HepG2 (cell line): ENCODE results near the gene CEBPA. TPM values are rescaled to one million over a fixed set of nuclear protein-coding genes. Genes with fewer than 3 reads are reported as not detected.

Experiments
- ATAC-seq: fragments of 200-7000 bp; cut with Tn5 transposase; 3 replicates; pipeline ENCODE4 v1.9.1; 2020; ENCODE audit warnings: mild to moderate bottlenecking, moderate library complexity
- BruUV-seq: library from RNA; stranded (reverse); fragments of 400-500 nt; replicated peaks from 2 replicates; lab custom pipeline; 2021; lab: Mats Ljungman, UMichigan
- CTCF ChIA-PET: fragments of 300-600 bp; formaldehyde crosslinking; extraction: SDS; loops from one replicate; lab custom pipeline; 2021; ENCODE audit warnings: low total read pairs, inconsistent platforms, low intra/inter-chr PET ratio; lab: Yijun Ruan, JAX
- POLR2A ChIA-PET: fragments of 350-600 bp; sonication (Branson Sonifier 250); formaldehyde crosslinking; loops from one replicate; lab custom pipeline; 2020; ENCODE audit warnings: antibody characterized with exemption, inconsistent platforms; lab: Yijun Ruan, JAX
- DNase-seq: peaks from one replicate; pipeline ENCODE4 v3.0.0-alpha.2; 2015; ENCODE audit warnings: low spot score
- FAIRE-seq: peaks from 3 replicates; lab custom pipeline; 2011; peaks lifted over from hg19 to GRCh38; lab: Jason Lieb, UNC
- H2AFZ ChIP-seq: one replicate; pipeline ENCODE4 v1.6.1; 2011; ENCODE audit warnings: low read length, inconsistent platforms
- H3K27ac ChIP-seq: fragments of 300-600 bp; 3 replicates; pipeline ENCODE4 v1.8.0; 2011; ENCODE audit warnings: mixed run types, mild to moderate bottlenecking, mixed read lengths, low read length, inconsistent platforms; ENCODE audit not compliant: insufficient read depth; ENCODE audit errors: extremely low read length
- H3K27me3 ChIP-seq, 2 experiments: fragments of 200-600 bp in 1 of 2; 2 replicates in 1 of 2; 3 replicates in 1 of 2; pipeline versions ENCODE4 v1.6.0 to v1.8.0; 2011; ENCODE audit warnings: low read length in 2 of 2, mild to moderate bottlenecking in 2 of 2, moderate library complexity in 2 of 2, inconsistent platforms in 1 of 2; ENCODE audit not compliant: insufficient read depth in 2 of 2, control insufficient read depth in 1 of 2
- H3K36me3 ChIP-seq, 2 experiments: fragments of 200-600 bp in 1 of 2; replicated peaks in 1 of 2; 2 replicates in 1 of 2; 3 replicates in 1 of 2; pipeline versions ENCODE4 v1.5.1 to v1.8.0; 2011; ENCODE audit warnings: low read length in 2 of 2, inconsistent platforms in 1 of 2; ENCODE audit not compliant: insufficient read depth in 2 of 2, control insufficient read depth in 1 of 2
- H3K4me1 ChIP-seq: 2 replicates; pipeline ENCODE4 v1.5.1; 2012; ENCODE audit warnings: low read length, inconsistent platforms; ENCODE audit not compliant: insufficient read depth
- H3K4me2 ChIP-seq: 2 replicates; pipeline ENCODE4 v1.6.0; 2011; ENCODE audit warnings: low read depth, low read length, inconsistent platforms
- H3K4me3 ChIP-seq, 3 experiments: fragments of 200-600 bp in 1 of 3; sonication (generic), shearing (Covaris generic) in 1 of 3; replicated peaks in 1 of 3; 2 replicates each; pipeline ENCODE4 v1.5.1; 2011 to 2016; ENCODE audit warnings: low read length in 3 of 3, inconsistent platforms in 2 of 3, low read depth in 2 of 3, mild to moderate bottlenecking in 2 of 3, control low read depth in 1 of 3, mixed read lengths in 1 of 3; ENCODE audit not compliant: insufficient read depth in 1 of 3
- H3K79me2 ChIP-seq: one replicate; pipeline ENCODE4 v1.6.1; 2011; ENCODE audit warnings: low read length, inconsistent platforms; ENCODE audit not compliant: insufficient read depth
- H3K9ac ChIP-seq: 2 replicates; pipeline ENCODE4 v1.6.0; 2011; ENCODE audit warnings: mild to moderate bottlenecking, low read depth, low read length, inconsistent platforms; ENCODE audit not compliant: insufficient read depth
- H3K9me3 ChIP-seq: 2 replicates; pipeline ENCODE4 v1.5.1; 2012; ENCODE audit warnings: mild to moderate bottlenecking, low read length
- H4K20me1 ChIP-seq: 2 replicates; pipeline ENCODE4 v1.6.0; 2011; ENCODE audit warnings: inconsistent platforms, mild to moderate bottlenecking, low read length, moderate library complexity; ENCODE audit not compliant: insufficient read depth
- CBX1 ChIP-seq: IDR thresholded peaks from one replicate; pipeline ENCODE4 v1.6.1; 2016; ENCODE audit warnings: antibody characterized with exemption, low read depth
- GLI4 ChIP-seq: sonication (generic); formaldehyde crosslinking; IDR thresholded peaks from 2 replicates; pipeline ENCODE4 v1.5.1; 2020; ENCODE audit warnings: missing genetic modification reagents, mild to moderate bottlenecking, moderate library complexity, borderline replicate concordance
- HES4 ChIP-seq: sonication (generic); formaldehyde crosslinking; IDR thresholded peaks from 2 replicates; pipeline ENCODE4 v1.9.0; 2021; ENCODE audit warnings: mild to moderate bottlenecking, missing genetic modification reagents, borderline replicate concordance
- MXD4 ChIP-seq: IDR thresholded peaks from 2 replicates; pipeline ENCODE4 v1.6.1; 2016; ENCODE audit warnings: mild to moderate bottlenecking, missing biosample characterization, missing genetic modification reagents
- NCOR1 ChIP-seq: fragments of 200-600 bp; sonication (generic); IDR thresholded peaks from 2 replicates; pipeline ENCODE4 v1.7.0; 2017; ENCODE audit warnings: antibody characterized with exemption, low read length, borderline replicate concordance
- NKX3-1 ChIP-seq: sonication (generic); formaldehyde crosslinking; IDR thresholded peaks from 2 replicates; pipeline ENCODE4 v1.5.0; 2020; ENCODE audit warnings: missing genetic modification reagents
- NR1H2 ChIP-seq: sonication (generic); formaldehyde crosslinking; IDR thresholded peaks from 2 replicates; pipeline ENCODE4 v1.8.1; 2022; ENCODE audit warnings: low read depth, missing genetic modification reagents, borderline replicate concordance
- PAWR ChIP-seq: sonication (generic); formaldehyde crosslinking; IDR thresholded peaks from 2 replicates; pipeline ENCODE4 v1.4.0; 2020; ENCODE audit warnings: missing genetic modification reagents, mild to moderate bottlenecking, borderline replicate concordance
- PPARG ChIP-seq: conservative IDR thresholded peaks from 2 replicates; pipeline ENCODE4 v1.6.1; 2016; ENCODE audit warnings: missing biosample characterization, missing genetic modification reagents
- RFX3 ChIP-seq: IDR thresholded peaks from 2 replicates; pipeline ENCODE4 v1.6.1; 2016; ENCODE audit warnings: missing biosample characterization, missing genetic modification reagents
- SRSF4 ChIP-seq: fragments of 200-400 bp; formaldehyde crosslinking; IDR thresholded peaks from one replicate; pipeline ENCODE4 v1.6.1; 2018; ENCODE audit warnings: mild to moderate bottlenecking, low read depth, low read length, moderate library complexity; ENCODE audit not compliant: poor library complexity, severe bottlenecking
- ZNF180 ChIP-seq: sonication (generic); formaldehyde crosslinking; IDR thresholded peaks from 2 replicates; pipeline ENCODE4 v1.4.0; 2020; ENCODE audit warnings: low read depth, missing genetic modification reagents, borderline replicate concordance
- ZNF235 ChIP-seq: sonication (generic); formaldehyde crosslinking; IDR thresholded peaks from 2 replicates; pipeline ENCODE4 v1.8.1; 2023; ENCODE audit warnings: mild to moderate bottlenecking, missing genetic modification reagents, borderline replicate concordance
- ZNF530 ChIP-seq: sonication (generic); formaldehyde crosslinking; IDR thresholded peaks from 2 replicates; pipeline ENCODE4 v1.5.0; 2020; ENCODE audit warnings: low read depth, mild to moderate bottlenecking, missing genetic modification reagents
- ZNF562 ChIP-seq: sonication (generic); formaldehyde crosslinking; IDR thresholded peaks from 2 replicates; pipeline ENCODE4 v1.8.0; 2022; ENCODE audit warnings: missing genetic modification reagents, borderline replicate concordance
- ZNF674 ChIP-seq: sonication (generic); formaldehyde crosslinking; IDR thresholded peaks from 2 replicates; pipeline ENCODE4 v1.5.0; 2020; ENCODE audit warnings: low read depth, mild to moderate bottlenecking, missing genetic modification reagents
- ZNF891 ChIP-seq: sonication (generic); formaldehyde crosslinking; IDR thresholded peaks from 2 replicates; pipeline ENCODE4 v1.5.0; 2020; ENCODE audit warnings: mild to moderate bottlenecking, missing genetic modification reagents
- WGBS: methylation state at CpG from one replicate; pipeline ENCODE4 v1.1.6; 2017; ENCODE audit warnings: low lambda C conversion rate; 5-methylcytosine and 5-hydroxymethylcytosine counted together
- in situ Hi-C: cut with HindIII; loops from 2 replicates; pipeline ENCODE4 v1.10.0; 2017; ENCODE audit warnings: low pct_unique_long_range_greater_than_20kb; ENCODE audit not compliant: extremely low pct_ligation_motif_present
- intact Hi-C: fragments of 100-400 bp; cut with micrococcal nuclease; formaldehyde crosslinking; loops from one replicate; pipeline ENCODE4 v1.10.0; 2022; ENCODE audit not compliant: unreplicated experiment
- polyA plus RNA-seq, 8 experiments: library from polyadenylated mRNA; depleted of rRNA in 3 of 8; stranded (reverse) in 7 of 8; unstranded in 1 of 8; fragments of >200 nt; fragmentation: Illumina TruSeq in 4 of 8; extraction: Trizol in 4 of 8; gene quantifications; 2 replicates each; pipeline versions ENCODE4 v1.2.1 to v1.2.3, GENCODE V29; 2011 to 2016; ENCODE audit warnings: low read depth in 4 of 8, missing spikeins in 1 of 8, mixed read lengths in 1 of 8; ENCODE audit not compliant: insufficient read depth in 1 of 8
- total RNA-seq, 5 experiments: library from RNA; depleted of rRNA; stranded (reverse); fragments of >200 nt; fragmentation: Illumina TruSeq; extraction: Trizol; gene quantifications; 2 replicates each; pipeline ENCODE4 v1.2.3, GENCODE V29; 2016; ENCODE audit warnings: low read depth in 1 of 5
- TF ChIP-seq, protein P1 (sequence below): IDR thresholded peaks from 2 replicates; pipeline ENCODE4 v1.6.1; 2016; ENCODE audit warnings: low read depth, missing genetic modification reagents, missing compliant biosample characterization
- TF ChIP-seq, protein P2 (sequence below): sonication (generic); formaldehyde crosslinking; IDR thresholded peaks from 2 replicates; pipeline ENCODE4 v1.8.1; 2023; ENCODE audit warnings: missing genetic modification reagents, mild to moderate bottlenecking, borderline replicate concordance

CEBPA gene
- total and polyA plus RNA-seq, 2 of the 13 experiments (the other 11 are each of a cell fraction or from before 2014, with no cell fraction given): 24.8 to 103 TPM

DNA sequence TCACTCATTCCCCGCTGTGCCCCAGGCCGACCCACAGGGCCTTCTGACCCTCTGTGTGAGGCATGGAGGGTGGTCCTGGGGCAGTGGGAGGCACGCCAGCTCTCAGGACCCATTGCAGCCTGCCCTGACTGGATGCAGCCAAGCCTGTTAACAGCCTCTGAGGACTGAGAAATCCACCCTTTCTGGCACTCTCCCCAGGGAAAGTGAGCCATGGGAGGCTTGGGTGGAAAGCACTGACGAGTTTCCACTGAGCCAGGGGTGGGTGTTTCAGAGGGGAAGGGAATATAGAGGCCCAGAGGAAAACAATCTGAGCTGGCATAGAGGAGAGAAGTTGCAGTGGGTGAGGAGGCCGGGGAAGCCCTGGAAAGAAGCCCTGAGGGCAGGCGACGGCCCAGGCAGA, 46.1 kb downstream of the CEBPA start:
- no peak for DNase-seq
- Histone ChIP-seq H3K27ac (no peak overlapping the region), H3K27me3 (peaks cover 9 to 30% of the 10 kb centered on the region in 2 experiments; a peak in 4 of 5 replicates), H3K79me2 (no peaks in the 10 kb centered on the region), H3K4me1 (peaks cover 44% of the 10 kb centered on the region), H3K9me3 (peaks cover 5% of the 10 kb centered on the region), H3K36me3 (no peaks in the 10 kb centered on the region), H2AFZ (no peak overlapping the region), H4K20me1 (no peaks in the 10 kb centered on the region), H3K9ac (no peak overlapping the region), H3K4me3 (no peak overlapping the region), H3K4me2 (no peak overlapping the region)
- no peak for FAIRE-seq
- no peak for TF ChIP-seq CBX1
- no peak for TF ChIP-seq PAWR (CRISPR knock-in tag)
- TF ChIP-seq HES4 (CRISPR knock-in tag): no peak
- no peak for TF ChIP-seq NKX3-1 (CRISPR knock-in tag)
- TF ChIP-seq MXD4 (CRISPR knock-in tag): no peak
- TF ChIP-seq ZNF562 (CRISPR knock-in tag): no peak
- TF ChIP-seq NR1H2 (CRISPR knock-in tag): no peak
- no peak for TF ChIP-seq SRSF4
- no peak for TF ChIP-seq ZNF674 (CRISPR knock-in tag)
- TF ChIP-seq GLI4 (CRISPR knock-in tag): no peak
- no peak for TF ChIP-seq ZNF530 (CRISPR knock-in tag)
- no peak for TF ChIP-seq NCOR1
- TF ChIP-seq RFX3 (CRISPR knock-in tag): no peak
- TF ChIP-seq, protein P1, sequence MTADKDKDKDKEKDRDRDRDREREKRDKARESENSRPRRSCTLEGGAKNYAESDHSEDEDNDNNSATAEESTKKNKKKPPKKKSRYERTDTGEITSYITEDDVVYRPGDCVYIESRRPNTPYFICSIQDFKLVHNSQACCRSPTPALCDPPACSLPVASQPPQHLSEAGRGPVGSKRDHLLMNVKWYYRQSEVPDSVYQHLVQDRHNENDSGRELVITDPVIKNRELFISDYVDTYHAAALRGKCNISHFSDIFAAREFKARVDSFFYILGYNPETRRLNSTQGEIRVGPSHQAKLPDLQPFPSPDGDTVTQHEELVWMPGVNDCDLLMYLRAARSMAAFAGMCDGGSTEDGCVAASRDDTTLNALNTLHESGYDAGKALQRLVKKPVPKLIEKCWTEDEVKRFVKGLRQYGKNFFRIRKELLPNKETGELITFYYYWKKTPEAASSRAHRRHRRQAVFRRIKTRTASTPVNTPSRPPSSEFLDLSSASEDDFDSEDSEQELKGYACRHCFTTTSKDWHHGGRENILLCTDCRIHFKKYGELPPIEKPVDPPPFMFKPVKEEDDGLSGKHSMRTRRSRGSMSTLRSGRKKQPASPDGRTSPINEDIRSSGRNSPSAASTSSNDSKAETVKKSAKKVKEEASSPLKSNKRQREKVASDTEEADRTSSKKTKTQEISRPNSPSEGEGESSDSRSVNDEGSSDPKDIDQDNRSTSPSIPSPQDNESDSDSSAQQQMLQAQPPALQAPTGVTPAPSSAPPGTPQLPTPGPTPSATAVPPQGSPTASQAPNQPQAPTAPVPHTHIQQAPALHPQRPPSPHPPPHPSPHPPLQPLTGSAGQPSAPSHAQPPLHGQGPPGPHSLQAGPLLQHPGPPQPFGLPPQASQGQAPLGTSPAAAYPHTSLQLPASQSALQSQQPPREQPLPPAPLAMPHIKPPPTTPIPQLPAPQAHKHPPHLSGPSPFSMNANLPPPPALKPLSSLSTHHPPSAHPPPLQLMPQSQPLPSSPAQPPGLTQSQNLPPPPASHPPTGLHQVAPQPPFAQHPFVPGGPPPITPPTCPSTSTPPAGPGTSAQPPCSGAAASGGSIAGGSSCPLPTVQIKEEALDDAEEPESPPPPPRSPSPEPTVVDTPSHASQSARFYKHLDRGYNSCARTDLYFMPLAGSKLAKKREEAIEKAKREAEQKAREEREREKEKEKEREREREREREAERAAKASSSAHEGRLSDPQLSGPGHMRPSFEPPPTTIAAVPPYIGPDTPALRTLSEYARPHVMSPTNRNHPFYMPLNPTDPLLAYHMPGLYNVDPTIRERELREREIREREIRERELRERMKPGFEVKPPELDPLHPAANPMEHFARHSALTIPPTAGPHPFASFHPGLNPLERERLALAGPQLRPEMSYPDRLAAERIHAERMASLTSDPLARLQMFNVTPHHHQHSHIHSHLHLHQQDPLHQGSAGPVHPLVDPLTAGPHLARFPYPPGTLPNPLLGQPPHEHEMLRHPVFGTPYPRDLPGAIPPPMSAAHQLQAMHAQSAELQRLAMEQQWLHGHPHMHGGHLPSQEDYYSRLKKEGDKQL (CRISPR knock-in tag): no peak
- TF ChIP-seq ZNF180 (CRISPR knock-in tag): no peak
- no peak for TF ChIP-seq ZNF891 (CRISPR knock-in tag)
- TF ChIP-seq, protein P2, sequence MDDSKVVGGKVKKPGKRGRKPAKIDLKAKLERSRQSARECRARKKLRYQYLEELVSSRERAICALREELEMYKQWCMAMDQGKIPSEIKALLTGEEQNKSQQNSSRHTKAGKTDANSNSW: no peak
- TF ChIP-seq ZNF235 (CRISPR knock-in tag): no peak
- TF ChIP-seq PPARG: no peak
- intact Hi-C loops: no loop called here
- CTCF ChIA-PET: no interaction called here
- POLR2A ChIA-PET: no interaction called here
- no TSS peak for BruUV-seq
- no peak for ATAC-seq
- in situ Hi-C loops: no loop called here
- WGBS: 31% methylated on average over 4 of the region's 7 CpGs
